Measurements from ENCODE around the gene SAG.

GRCh38 chr2:233367586-233367985 lies 60.0 kb downstream of the SAG start:
- TF ChIP-seq CTCF (IDR thresholded peaks at IDR 0.05) (no peak), TCF7L2 (IDR thresholded peaks at IDR 0.05; ENCODE audit: low read depth, low read length) (no peak)

All from Panc1 (cell line).